H1 (cell line): ENCODE measurements around the gene INVS. TPM values are rescaled to one million over a fixed set of nuclear protein-coding genes. Genes with fewer than 3 reads are reported as not detected.

Experiments used
- CTCF ChIA-PET: fragments of 300-600 bp; sonication (Branson Sonifier 250); formaldehyde crosslinking; loops from one replicate; lab custom pipeline; 2021; ENCODE audit not compliant: partially characterized antibody; lab: Charles Lee
- POLR2A ChIA-PET: fragments of 300-600 bp; sonication (Branson Sonifier 250); formaldehyde crosslinking; loops from one replicate; lab custom pipeline; 2021; ENCODE audit warnings: inconsistent platforms; ENCODE audit not compliant: partially characterized antibody; lab: Charles Lee
- DNase-seq, 2 experiments: peaks; one replicate each; pipeline versions ENCODE4 v3.0.0 to v3.0.0-alpha.2; 2010 to 2022; ENCODE audit warnings: low spot score in 2 of 2, low read depth in 1 of 2, mixed read lengths in 1 of 2
- FAIRE-seq: peaks from 2 replicates; lab custom pipeline; 2011; peaks lifted over from hg19 to GRCh38; lab: Jason Lieb, UNC
- H2AFZ ChIP-seq: 2 replicates; pipeline ENCODE4 v1.8.1; 2012; ENCODE audit warnings: low read length, inconsistent platforms
- H2AK5ac ChIP-seq: 2 replicates; pipeline ENCODE4 v1.6.1; 2013; ENCODE audit warnings: low read depth, low read length
- H2BK120ac ChIP-seq: replicated peaks from 2 replicates; pipeline ENCODE3; 2013; ENCODE audit warnings: low read depth, low read length, inconsistent platforms
- H2BK12ac ChIP-seq: 2 replicates; pipeline ENCODE4 v1.6.1; 2013; ENCODE audit warnings: low read depth, low read length
- H2BK15ac ChIP-seq: 2 replicates; pipeline ENCODE4 v1.6.1; 2013; ENCODE audit warnings: low read length
- H2BK20ac ChIP-seq: 2 replicates; pipeline ENCODE4 v1.6.1; 2013; ENCODE audit warnings: low read length
- H2BK5ac ChIP-seq: 2 replicates; pipeline ENCODE4 v1.6.1; 2013; ENCODE audit warnings: low read depth, low read length
- H3K14ac ChIP-seq: 2 replicates; pipeline ENCODE4 v1.6.1; 2013; ENCODE audit warnings: inconsistent platforms; ENCODE audit not compliant: insufficient read length
- H3K18ac ChIP-seq: 2 replicates; pipeline ENCODE4 v1.6.1; 2013; ENCODE audit warnings: low read length; ENCODE audit errors: extremely low read depth
- H3K23ac ChIP-seq: 2 replicates; pipeline ENCODE4 v1.6.1; 2013; ENCODE audit warnings: inconsistent platforms; ENCODE audit not compliant: insufficient read length
- H3K23me2 ChIP-seq: 2 replicates; pipeline ENCODE4 v1.6.1; 2013; ENCODE audit warnings: low read depth, low read length
- H3K27ac ChIP-seq: 2 replicates; pipeline ENCODE4 v1.6.1; 2011; ENCODE audit warnings: low read depth, low read length, inconsistent platforms
- H3K27me3 ChIP-seq, 4 experiments: replicated peaks in 1 of 4; 1 replicate in 1 of 4; 2 replicates in 3 of 4; pipeline versions ENCODE4 v1.6.1 to v1.8.1; 2011 to 2013; ENCODE audit warnings: low read length in 3 of 4, mild to moderate bottlenecking in 3 of 4, inconsistent platforms in 2 of 4, mixed read lengths in 2 of 4, moderate library complexity in 1 of 4; ENCODE audit not compliant: control insufficient read depth in 3 of 4, insufficient read depth in 3 of 4; ENCODE audit errors: extremely low read depth in 1 of 4
- H3K36me3 ChIP-seq, 4 experiments: 2 replicates each; pipeline versions ENCODE4 v1.6.1 to v1.8.1; 2011 to 2013; ENCODE audit warnings: mild to moderate bottlenecking in 4 of 4, low read length in 3 of 4, moderate library complexity in 2 of 4, control low read depth in 1 of 4, inconsistent platforms in 1 of 4; ENCODE audit not compliant: insufficient read depth in 4 of 4, control insufficient read depth in 2 of 4
- H3K4ac ChIP-seq: replicated peaks from 2 replicates; pipeline ENCODE3; 2013; ENCODE audit warnings: low read length, low read depth, mixed read lengths, inconsistent platforms; ENCODE audit not compliant: insufficient read length
- H3K4me1 ChIP-seq, 4 experiments: replicated peaks in 1 of 4; 1 replicate in 1 of 4; 2 replicates in 3 of 4; pipeline versions ENCODE4 v1.6.1 to v1.8.1; 2011 to 2013; ENCODE audit warnings: low read length in 3 of 4, inconsistent platforms in 2 of 4, mixed read lengths in 1 of 4; ENCODE audit not compliant: insufficient read depth in 4 of 4, control insufficient read depth in 3 of 4
- H3K4me2 ChIP-seq, 2 experiments: 2 replicates each; pipeline versions ENCODE4 v1.6.1 to v1.8.1; 2011 to 2013; ENCODE audit warnings: low read depth in 2 of 2, low read length in 2 of 2, control low read depth in 1 of 2, inconsistent platforms in 1 of 2, mild to moderate bottlenecking in 1 of 2; ENCODE audit not compliant: insufficient read depth in 1 of 2
- H3K4me3 ChIP-seq, 4 experiments: fragments of 200-600, 300-600 bp in 1 of 4; sonication (generic), shearing (Covaris generic), sonication (Bioruptor Twin) in 1 of 4; 2 replicates each; pipeline versions ENCODE4 v1.5.1 to v1.8.1; 2011 to 2016; ENCODE audit warnings: low read length in 4 of 4, low read depth in 3 of 4, control low read depth in 2 of 4, inconsistent platforms in 2 of 4, mild to moderate bottlenecking in 2 of 4, mixed read lengths in 1 of 4, moderate library complexity in 1 of 4; ENCODE audit not compliant: insufficient read depth in 2 of 4; ENCODE audit errors: extremely low read depth in 1 of 4
- H3K56ac ChIP-seq: replicated peaks from 2 replicates; pipeline ENCODE3; 2013; ENCODE audit warnings: low read depth, mild to moderate bottlenecking, mixed read lengths, low read length, inconsistent platforms; ENCODE audit not compliant: insufficient read length
- H3K79me1 ChIP-seq: 2 replicates; pipeline ENCODE4 v1.6.1; 2013; ENCODE audit warnings: low read depth, low read length, control low read depth
- H3K79me2 ChIP-seq, 2 experiments: 2 replicates each; pipeline versions ENCODE4 v1.6.1 to v1.8.1; 2012 to 2013; ENCODE audit warnings: low read length in 2 of 2, mild to moderate bottlenecking in 2 of 2, inconsistent platforms in 1 of 2; ENCODE audit not compliant: insufficient read depth in 2 of 2, control insufficient read depth in 1 of 2
- H3K9ac ChIP-seq, 4 experiments: replicated peaks in 1 of 4; 1 replicate in 1 of 4; 2 replicates in 3 of 4; pipeline versions ENCODE4 v1.6.1 to v1.8.1; 2011 to 2013; ENCODE audit warnings: low read depth in 3 of 4, low read length in 3 of 4, control low read depth in 2 of 4, mild to moderate bottlenecking in 2 of 4, moderate library complexity in 2 of 4, inconsistent platforms in 1 of 4; ENCODE audit errors: extremely low read depth in 1 of 4
- H3K9me3 ChIP-seq, 2 experiments: 2 replicates each; pipeline versions ENCODE4 v1.6.1 to v1.8.1; 2012 to 2013; ENCODE audit warnings: mild to moderate bottlenecking in 2 of 2, moderate library complexity in 2 of 2, control low read depth in 1 of 2, inconsistent platforms in 1 of 2, low read depth in 1 of 2, low read length in 1 of 2, mixed read lengths in 1 of 2; ENCODE audit not compliant: insufficient read depth in 2 of 2
- H4K20me1 ChIP-seq, 2 experiments: replicated peaks in 1 of 2; 2 replicates each; pipeline versions ENCODE3 to v1.8.1; 2011 to 2013; ENCODE audit warnings: inconsistent platforms in 2 of 2, low read length in 2 of 2, mild to moderate bottlenecking in 1 of 2; ENCODE audit not compliant: insufficient read depth in 2 of 2, control insufficient read depth in 1 of 2
- H4K5ac ChIP-seq: 2 replicates; pipeline ENCODE4 v1.6.1; 2013; ENCODE audit warnings: low read length, low read depth, mixed read lengths, inconsistent platforms; ENCODE audit not compliant: insufficient read length
- H4K8ac ChIP-seq: 2 replicates; pipeline ENCODE4 v1.8.0; 2013; ENCODE audit warnings: mild to moderate bottlenecking, moderate library complexity, low read length, inconsistent platforms; ENCODE audit not compliant: insufficient read depth; ENCODE audit errors: extremely low read depth
- H4K91ac ChIP-seq: replicated peaks from 2 replicates; pipeline ENCODE3; 2013; ENCODE audit warnings: low read length, mixed read lengths, inconsistent platforms; ENCODE audit not compliant: insufficient read length
- SP2 ChIP-seq: IDR thresholded peaks from 2 replicates; pipeline ENCODE4 v1.6.1; 2012; ENCODE audit warnings: mild to moderate bottlenecking, low read length, inconsistent platforms
- WGBS, 2 experiments: shearing (Covaris generic) in 1 of 2; methylation state at CpG; one replicate each; pipeline versions ENCODE4 v1.1.6 to v1.1.7; 2013 to 2015; ENCODE audit warnings: low lambda C conversion rate in 2 of 2, mixed read lengths in 2 of 2, inconsistent platforms in 1 of 2, low coverage in 1 of 2, missing lambda C conversion rate in 1 of 2; ENCODE audit not compliant: insufficient replicate concordance in 2 of 2, insufficient coverage in 1 of 2, insufficient read length in 1 of 2; ENCODE audit errors: extremely low coverage in 1 of 2, missing lambda C conversion rate in 1 of 2; 5-methylcytosine and 5-hydroxymethylcytosine counted together
- polyA plus RNA-seq, 7 experiments: library from polyadenylated mRNA; depleted of rRNA in 3 of 7; stranded (reverse) in 5 of 7; unstranded in 2 of 7; fragments of >200 nt in 5 of 7; fragments of 200-250 nt in 2 of 7; gene quantifications; 1 replicate in 5 of 7; 2 replicates in 1 of 7; 4 replicates in 1 of 7; pipeline versions ENCODE4 v1.2.1 to v1.2.3, GENCODE V29; 2011 to 2013; ENCODE audit warnings: missing spikeins in 2 of 7, mixed read lengths in 2 of 7
- total RNA-seq: library from RNA; stranded (reverse); fragmentation: NEBNext Ultra II Directional; extraction: Animal tissue kit (Norgen Biotek cat#: 25700); gene quantifications from 2 replicates; pipeline ENCODE4 v1.2.1, GENCODE V29; 2021

Gene INVS
- total and polyA plus RNA-seq, 2 of the 8 experiments (the other 6 are each of a cell fraction or from before 2014, with no cell fraction given), result 4.1 to 6.9 TPM

GRCh38 chr9:100285601-100286000 lies 186.6 kb downstream of the INVS start:
- no peak overlapping the region for H4K5ac ChIP-seq
- CTCF ChIA-PET, result no interaction called here
- no peaks in the 10 kb centered on the region for H3K27me3 ChIP-seq
- H3K4ac ChIP-seq, result no peak overlapping the region
- H2BK12ac ChIP-seq, result no peak overlapping the region
- no peak overlapping the region for H3K9ac ChIP-seq
- no peak overlapping the region for H2BK5ac ChIP-seq
- peaks cover 0 to 15% (median under 1%) of the 10 kb centered on the region in 4 experiments; a peak in 3 of 8 replicates for H3K36me3 ChIP-seq
- H3K79me1 ChIP-seq, result no peaks in the 10 kb centered on the region; the same call in 1 of the 2 replicates
- H2BK15ac ChIP-seq, result no peak overlapping the region
- WGBS, 2 experiments, result 95% methylated on average over 7 of the region's 7 CpGs; no CpG with 5 or more reads in 1 of the 2 experiments
- H2AFZ ChIP-seq, result no peak overlapping the region
- DNase-seq, result no peak
- H3K27ac ChIP-seq, result no peak overlapping the region
- no peak for TF ChIP-seq SP2
- no peak overlapping the region for H3K4me2 ChIP-seq
- no peak overlapping the region for H3K18ac ChIP-seq
- POLR2A ChIA-PET, result interaction anchor here (0.6 to 1.6 kb wide), 2 partner anchors 10 to 34 kb away, joined by 3 to 4 read pairs; no protein-coding TSS in a partner anchor
- H3K14ac ChIP-seq, result no peak overlapping the region
- H4K8ac ChIP-seq, result no peak overlapping the region
- no peak overlapping the region for H3K4me3 ChIP-seq
- H3K9me3 ChIP-seq, result peaks cover 2 to 6% of the 10 kb centered on the region in 2 experiments; a peak in 1 of 4 replicates
- H2BK20ac ChIP-seq, result no peak overlapping the region
- no peak overlapping the region for H3K56ac ChIP-seq
- no peak overlapping the region for H3K23ac ChIP-seq
- no peaks in the 10 kb centered on the region for H3K23me2 ChIP-seq
- H2BK120ac ChIP-seq, result no peak overlapping the region
- H3K79me2 ChIP-seq, result no peaks in the 10 kb centered on the region
- H2AK5ac ChIP-seq, result no peak overlapping the region
- FAIRE-seq, result no peak
- no peak overlapping the region for H4K91ac ChIP-seq
- H3K4me1 ChIP-seq, result no peaks in the 10 kb centered on the region
- H4K20me1 ChIP-seq, result no peaks in the 10 kb centered on the region
